Stimulated activated naive CD4-positive, alpha-beta T cell (primary cell): ENCODE data around the gene TUSC2.

Experiments used
- DNase-seq, 6 experiments: peaks; one replicate each; lab custom pipeline; 2025; lab: John Stamatoyannopoulos, UW

TUSC2 gene

DNA sequence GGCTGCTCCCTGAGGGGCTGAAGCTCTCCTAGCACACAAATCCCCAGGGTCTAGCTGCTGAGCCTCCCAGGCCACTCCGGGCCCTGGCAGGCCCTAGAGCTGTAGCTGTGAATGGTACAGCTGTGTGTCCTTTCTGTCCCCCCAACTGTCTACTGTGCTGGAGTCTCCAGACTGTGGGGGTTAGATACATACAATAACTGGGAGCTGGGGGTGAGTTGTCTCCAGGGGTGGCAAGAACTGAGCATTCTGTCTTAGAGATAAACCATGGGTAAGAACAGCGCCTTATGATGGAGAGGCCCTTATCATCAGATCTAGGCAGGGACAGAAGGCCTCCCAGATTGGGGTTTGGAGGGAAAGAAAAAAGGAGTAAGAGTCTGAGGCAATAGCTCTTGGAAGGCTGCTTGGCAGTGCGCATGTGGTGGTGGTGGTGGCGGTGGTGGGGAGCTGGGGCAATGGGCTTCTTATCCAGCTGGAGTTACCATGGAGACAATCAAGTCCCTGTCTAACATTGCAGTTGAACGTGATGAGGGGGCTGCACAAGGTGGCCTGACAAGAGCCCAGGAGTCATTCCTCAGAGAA is 26.3 kb upstream of the TUSC2 start:
- DNase-seq, result no peak

GRCh38 chr3:50353245-50354004 is 25.4 kb upstream of the TUSC2 start:
- no peak for DNase-seq

GRCh38 chr3:50352781-50353180 is 24.8 kb upstream of the TUSC2 start:
- DNase-seq, result no peak

DNA sequence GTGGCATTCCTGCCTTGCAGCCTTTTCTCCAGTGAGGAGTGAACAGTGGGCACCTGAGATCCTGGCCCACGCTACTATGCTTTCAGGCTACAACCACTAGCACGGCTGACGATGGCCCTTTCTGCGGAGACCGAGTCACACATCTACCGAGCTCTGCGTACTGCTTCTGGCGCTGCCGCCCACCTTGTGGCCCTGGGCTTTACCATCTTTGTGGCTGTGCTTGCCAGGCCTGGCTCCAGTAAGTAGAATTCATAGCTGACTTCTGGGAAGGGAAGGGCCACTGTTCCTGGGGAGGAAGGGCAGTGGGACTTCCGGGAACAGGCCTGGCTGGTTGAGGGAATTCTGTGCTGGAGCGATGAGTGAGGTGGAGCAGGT is 23.3 kb upstream of the TUSC2 start:
- no peak for DNase-seq

- DNase-seq, result peak; percentile 97 to 99 (median 98)
Observed at GRCh38 chr3:50350527-50351322, 22.7 kb upstream of the TUSC2 start, which contains the start of the genes CYB561D2 and NPRL2. CYB561D2 (plus strand) TSS chr3:50350862; CDS start chr3:50351434, 572 bp downstream. NPRL2 (minus strand) TSS chr3:50350775; CDS start chr3:50350652, 123 bp downstream.

DNA sequence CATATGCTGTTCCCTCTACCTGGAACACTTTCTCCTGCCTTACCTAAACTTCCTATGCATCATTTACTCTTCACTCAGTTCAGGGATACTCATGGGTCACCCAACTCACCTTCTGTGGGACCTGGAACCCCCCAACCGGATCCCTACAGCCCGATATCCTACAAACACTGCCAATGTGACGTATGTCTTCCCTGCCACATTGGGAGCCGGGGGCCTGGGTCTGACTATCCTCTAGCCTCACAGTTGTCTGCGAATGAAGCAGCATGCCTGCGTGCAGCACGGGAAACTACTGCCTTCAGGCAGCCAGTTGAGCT is 22.1 kb upstream of the TUSC2 start:
- DNase-seq, result no peak

- DNase-seq, result peak; percentile 45 to 71 (median 66)
Observed at GRCh38 chr3:50347187-50347813, 19.3 kb upstream of the TUSC2 start.

DNA sequence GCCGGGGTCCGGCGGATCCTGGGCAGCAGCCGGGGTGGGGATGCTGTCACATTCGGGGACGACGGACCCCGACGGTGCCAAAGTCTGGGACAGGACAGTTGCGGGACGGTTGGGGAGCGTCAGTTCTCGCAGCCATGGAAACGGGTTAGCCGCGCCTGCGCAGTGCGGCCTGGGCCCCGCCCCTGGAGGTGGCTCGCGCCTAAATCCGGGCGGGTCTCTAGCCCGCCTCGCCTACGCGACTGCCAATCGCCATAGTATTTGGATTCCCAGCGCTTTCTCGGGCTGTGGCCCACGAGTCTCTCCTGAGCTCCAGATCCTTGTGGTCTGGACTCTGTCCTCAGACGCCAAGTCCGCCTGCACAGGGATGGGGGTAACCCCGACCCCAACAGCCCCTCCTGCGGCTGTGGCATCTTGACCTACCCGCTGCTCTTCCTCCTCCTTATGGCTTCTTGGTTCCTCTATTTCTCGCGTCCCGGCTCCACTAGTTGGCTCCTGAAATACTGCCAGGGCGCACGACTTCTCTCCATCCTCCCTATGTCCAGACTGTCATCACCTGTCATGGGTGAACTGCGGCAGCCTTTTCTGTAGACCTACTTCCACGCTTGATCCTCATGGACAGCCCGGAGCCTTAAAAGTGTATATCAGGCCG is 17.7 kb upstream of the TUSC2 start, which contains the start of gene ZMYND10:
Gene ZMYND10, minus strand, starts transcription at position 147 of the 649 bp plus-strand sequence. CDS start 153 bp downstream, outside the sequence.
- peak; percentile 52 to 75 (median 72) for DNase-seq

DNA sequence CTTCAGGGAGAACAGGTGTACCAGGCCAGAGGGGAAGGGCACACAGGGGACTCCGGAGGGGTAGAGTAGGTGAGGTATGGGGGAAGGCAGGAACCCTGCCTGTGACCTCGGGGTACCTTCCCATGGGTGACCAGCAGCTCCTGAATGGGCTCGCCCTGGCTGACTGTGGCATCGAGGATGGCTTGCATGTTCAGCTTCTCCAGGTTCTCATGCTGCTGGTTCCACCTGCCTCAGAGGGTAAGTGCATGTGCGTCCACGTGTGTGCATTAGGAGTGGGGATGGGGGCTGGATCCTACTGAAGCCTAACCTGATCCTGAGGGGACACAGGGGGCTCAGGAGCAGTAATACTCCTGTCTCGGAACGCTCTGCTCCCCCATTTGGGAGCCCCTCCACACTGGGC is 17.0 kb upstream of the TUSC2 start:
- DNase-seq, result no peak

DNA sequence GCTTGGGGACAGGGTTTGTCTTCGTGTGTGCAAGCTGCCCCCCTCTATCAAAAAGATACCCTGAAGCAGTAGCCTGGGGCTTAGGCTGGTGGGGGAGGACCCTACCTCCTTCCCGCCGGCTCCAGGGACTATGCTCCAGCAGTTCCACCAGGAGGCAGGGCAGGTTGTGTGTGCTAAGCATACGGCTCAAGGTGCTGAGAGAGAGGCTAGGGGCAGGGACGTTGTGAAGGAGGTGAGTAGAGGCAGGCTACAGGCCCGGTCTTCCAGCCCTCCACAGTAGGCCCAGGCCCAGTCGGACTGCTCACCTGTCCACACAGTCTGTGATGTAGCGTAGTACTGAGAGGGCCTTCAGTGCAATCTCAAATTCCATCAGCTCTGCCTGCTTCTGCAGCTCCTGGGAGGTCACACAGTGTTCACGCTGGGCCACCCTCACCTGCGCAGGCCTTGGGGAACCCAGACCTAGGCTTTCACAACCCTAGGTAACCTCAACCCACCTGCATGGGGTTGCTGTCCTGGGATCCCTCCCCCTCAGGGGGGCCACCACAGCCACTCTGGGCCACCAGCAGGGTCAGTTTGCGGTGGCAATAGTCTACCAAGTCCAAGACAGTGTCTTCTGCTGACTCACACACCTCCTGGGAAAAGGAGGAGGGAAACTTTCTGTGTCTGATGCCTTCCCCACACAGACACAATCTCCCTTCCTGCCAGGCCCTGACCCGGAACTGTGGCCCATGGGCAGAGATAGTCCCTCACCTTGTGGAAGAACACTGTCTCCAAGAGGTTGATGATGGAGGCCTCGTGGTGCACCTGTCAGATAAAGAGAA is 15.0 kb upstream of the TUSC2 start:
- no peak for DNase-seq

DNA sequence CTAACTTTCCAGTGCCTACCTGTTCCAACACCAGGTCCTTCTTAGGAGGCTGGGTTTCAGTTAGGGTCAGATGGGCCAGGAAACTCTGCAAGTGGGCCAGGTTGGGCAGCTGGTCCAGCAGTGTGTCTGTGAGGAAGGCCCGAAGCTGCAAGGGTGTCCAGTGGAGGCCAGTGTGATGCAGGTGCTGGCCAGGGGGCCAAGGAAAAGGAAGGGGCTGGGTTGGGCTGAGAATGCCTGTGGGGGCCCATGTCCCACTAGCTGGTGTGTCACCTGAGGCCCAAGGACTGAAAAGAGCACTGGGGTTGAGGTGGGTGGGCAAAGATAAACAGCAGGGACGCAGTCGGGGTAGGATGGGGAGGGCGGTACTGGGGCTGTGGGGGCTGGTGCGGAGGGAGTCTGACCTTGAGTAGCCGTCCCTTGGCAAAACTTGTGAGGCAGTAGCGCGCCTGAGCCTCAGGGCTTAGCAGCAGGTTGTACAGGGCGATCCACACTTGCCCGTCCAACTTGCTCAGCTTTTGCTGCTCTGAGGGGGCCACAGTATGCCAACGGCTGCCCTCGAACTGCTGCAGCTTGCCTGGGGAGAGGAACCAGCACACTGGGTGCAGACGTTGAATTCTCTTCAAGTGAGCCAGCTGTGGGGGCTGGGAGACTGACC is 14.1 kb upstream of the TUSC2 start:
- no peak for DNase-seq

DNA sequence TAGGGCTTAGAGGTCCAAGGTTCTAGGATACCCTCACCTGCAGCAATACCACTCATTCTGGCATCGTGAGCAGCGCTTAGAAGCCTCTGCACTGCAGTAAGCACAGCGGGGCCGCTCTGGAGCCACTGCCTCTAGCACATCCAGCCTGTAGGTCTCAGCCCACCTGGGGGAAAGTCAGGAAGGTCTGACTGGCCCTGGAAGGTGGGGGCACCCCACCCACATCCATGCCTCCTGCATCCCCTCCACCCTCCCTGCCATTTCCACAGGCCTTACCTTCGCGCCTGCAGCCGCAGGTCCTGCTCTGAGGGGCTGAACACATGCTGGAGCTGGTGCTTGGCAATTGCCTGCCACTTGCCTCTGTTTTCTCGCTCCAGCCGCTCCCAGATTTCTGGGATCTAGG is 13.5 kb upstream of the TUSC2 start:
- DNase-seq, result no peak

GRCh38 chr3:50340448-50341329 is 12.7 kb upstream of the TUSC2 start, which contains the start of gene RASSF1:
RASSF1 (minus strand) TSS chr3:50340836; CDS start chr3:50340805, 31 bp downstream.
- peak in 5 of 6 experiments; percentile 24 to 58 (median 36) for DNase-seq

GRCh38 chr3:50340147-50340447 is 12.1 kb upstream of the TUSC2 start:
- no peak for DNase-seq

- no peak for DNase-seq
Observed at GRCh38 chr3:50339485-50340146, 11.6 kb upstream of the TUSC2 start.

DNA sequence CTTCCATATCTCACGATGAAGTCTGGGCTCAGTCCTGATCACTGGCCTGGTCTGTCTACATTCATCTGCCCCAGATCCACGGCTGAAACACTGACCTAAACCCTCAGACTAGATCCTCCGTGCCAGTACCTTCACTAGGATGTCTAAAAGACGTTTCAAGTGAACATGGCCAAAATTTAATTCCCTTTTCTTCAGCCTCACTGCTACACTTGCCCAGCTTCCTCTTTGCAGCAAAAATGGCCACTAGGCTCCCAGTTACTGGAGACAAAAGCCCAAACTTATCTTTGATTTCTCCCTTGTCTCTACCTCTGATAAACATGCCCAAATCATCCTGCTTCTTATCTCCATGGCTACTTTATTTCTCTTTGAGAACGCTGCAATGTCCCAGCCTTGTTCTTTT is 10.9 kb upstream of the TUSC2 start:
- no peak for DNase-seq

- peak; percentile 84 to 94 (median 88) for DNase-seq
Observed at GRCh38 chr3:50337175-50337861, 9.3 kb upstream of the TUSC2 start.

- DNase-seq, result no peak
Observed at GRCh38 chr3:50336452-50337174, 8.6 kb upstream of the TUSC2 start.
